Endothelial cell of umbilical vein (primary cell): ENCODE measurements around the gene DNAAF3. TPM values are rescaled to one million over a fixed set of nuclear protein-coding genes. Genes with fewer than 3 reads are reported as not detected.

Experiments used
- BruUV-seq: library from RNA; stranded (reverse); fragments of 400-500 nt; replicated peaks from 2 replicates; lab custom pipeline; 2021; lab: Mats Ljungman, UMichigan
- CTCF ChIA-PET: fragments of 300-600, 350-600 bp; sonication (Branson Sonifier 250); formaldehyde crosslinking; loops from one replicate; lab custom pipeline; 2021; ENCODE audit warnings: antibody characterized with exemption, inconsistent platforms; lab: Charles Lee
- POLR2A ChIA-PET: fragments of 300-600, 350-600 bp; sonication (Branson Sonifier 250); formaldehyde crosslinking; loops from one replicate; lab custom pipeline; 2021; ENCODE audit warnings: antibody characterized with exemption, inconsistent platforms; lab: Charles Lee
- DNase-seq: peaks from one replicate; pipeline ENCODE4 v3.0.0-alpha.2; 2011; ENCODE audit warnings: low read depth, low spot score
- FAIRE-seq: peaks from 2 replicates; lab custom pipeline; 2011; peaks lifted over from hg19 to GRCh38; lab: Jason Lieb, UNC
- H2AFZ ChIP-seq: 2 replicates; pipeline ENCODE4 v1.6.0; 2012; ENCODE audit warnings: low read depth, low read length, control low read depth, inconsistent platforms
- H3K27ac ChIP-seq: 2 replicates; pipeline ENCODE4 v1.5.1; 2011; ENCODE audit warnings: low read depth, mild to moderate bottlenecking, control low read depth, low read length, moderate library complexity; ENCODE audit not compliant: insufficient read depth
- H3K27me3 ChIP-seq, 2 experiments: 2 replicates each; pipeline versions ENCODE4 v1.6.0 to v1.6.1; 2011; ENCODE audit warnings: low read length in 2 of 2, mixed read lengths in 1 of 2; ENCODE audit not compliant: control insufficient read depth in 2 of 2, insufficient read depth in 2 of 2
- H3K36me3 ChIP-seq, 2 experiments: 2 replicates in 1 of 2; 3 replicates in 1 of 2; pipeline ENCODE4 v1.5.1; 2011; ENCODE audit warnings: low read length in 2 of 2, mild to moderate bottlenecking in 1 of 2, moderate library complexity in 1 of 2; ENCODE audit not compliant: control insufficient read depth in 2 of 2, insufficient read depth in 2 of 2; ENCODE audit errors: extremely low read depth in 1 of 2
- H3K4me1 ChIP-seq: 3 replicates; pipeline ENCODE4 v1.5.1; 2011; ENCODE audit warnings: mild to moderate bottlenecking, low read length; ENCODE audit not compliant: control insufficient read depth, insufficient read depth; ENCODE audit errors: extremely low read depth
- H3K4me2 ChIP-seq: 2 replicates; pipeline ENCODE4 v1.6.1; 2011; ENCODE audit warnings: low read length, control low read depth, mixed read lengths; ENCODE audit not compliant: insufficient read depth
- H3K4me3 ChIP-seq, 3 experiments: fragments of 200-600 bp in 1 of 3; sonication (generic), shearing (Covaris generic) in 1 of 3; replicated peaks in 1 of 3; 2 replicates each; pipeline ENCODE4 v1.5.1; 2011 to 2016; ENCODE audit warnings: control low read depth in 3 of 3, low read length in 3 of 3, mild to moderate bottlenecking in 2 of 3, inconsistent platforms in 1 of 3, low read depth in 1 of 3, moderate library complexity in 1 of 3; ENCODE audit not compliant: insufficient read depth in 1 of 3
- H3K79me2 ChIP-seq: 2 replicates; pipeline ENCODE4 v1.6.0; 2012; ENCODE audit warnings: low read length, inconsistent platforms; ENCODE audit not compliant: control insufficient read depth, insufficient read depth
- H3K9ac ChIP-seq: replicated peaks from 2 replicates; pipeline ENCODE3; 2011; ENCODE audit warnings: low read length, control low read depth; ENCODE audit not compliant: insufficient read depth; ENCODE audit errors: extremely low read depth
- H3K9me1 ChIP-seq: replicated peaks from 3 replicates; pipeline ENCODE4 v1.6.0; 2011; ENCODE audit warnings: mild to moderate bottlenecking, low read length; ENCODE audit not compliant: control insufficient read depth, insufficient read depth; ENCODE audit errors: extremely low read depth
- H3K9me3 ChIP-seq: replicated peaks from 2 replicates; pipeline ENCODE4 v1.5.1; 2012; ENCODE audit warnings: low read length, inconsistent platforms; ENCODE audit not compliant: control insufficient read depth, insufficient read depth
- H4K20me1 ChIP-seq: replicated peaks from 2 replicates; pipeline ENCODE3; 2011; ENCODE audit warnings: mild to moderate bottlenecking, low read length; ENCODE audit not compliant: control insufficient read depth, insufficient read depth; ENCODE audit errors: extremely low read depth
- EZH2 ChIP-seq: IDR thresholded peaks from 2 replicates; pipeline ENCODE4 v1.6.1; 2012; ENCODE audit warnings: borderline replicate concordance, low read depth, mild to moderate bottlenecking, moderate library complexity, low read length, inconsistent platforms; ENCODE audit not compliant: severe bottlenecking
- FOS ChIP-seq: IDR thresholded peaks from 2 replicates; pipeline ENCODE4 v1.6.1; 2011; ENCODE audit warnings: mild to moderate bottlenecking, low read length, moderate library complexity, borderline replicate concordance; ENCODE audit not compliant: insufficient read depth
- GATA2 ChIP-seq: IDR thresholded peaks from 2 replicates; pipeline ENCODE4 v1.7.0; 2011; ENCODE audit warnings: low read depth, mild to moderate bottlenecking, moderate library complexity, mixed read lengths, low read length; ENCODE audit not compliant: insufficient read length, insufficient read depth
- JUN ChIP-seq: IDR thresholded peaks from 2 replicates; pipeline ENCODE4 v1.6.1; 2011; ENCODE audit warnings: borderline replicate concordance, low read depth; ENCODE audit not compliant: insufficient read length, insufficient read depth
- MAX ChIP-seq: IDR thresholded peaks from 2 replicates; pipeline ENCODE4 v1.6.1; 2011; ENCODE audit not compliant: insufficient read depth, insufficient read length
- MYC ChIP-seq: IDR thresholded peaks from one replicate; pipeline ENCODE4 v1.6.1; 2011; ENCODE audit warnings: mild to moderate bottlenecking, low read depth, low read length
- POLR2A ChIP-seq: IDR thresholded peaks from 2 replicates; pipeline ENCODE4 v1.6.1; 2012; ENCODE audit warnings: low read depth, mild to moderate bottlenecking, control low read depth, low read length
- POLR2AphosphoS5 ChIP-seq: IDR thresholded peaks from 2 replicates; pipeline ENCODE4 v1.6.1; 2012; ENCODE audit warnings: low read depth, mild to moderate bottlenecking, control low read depth, low read length, moderate library complexity; ENCODE audit not compliant: insufficient read depth
- dilution Hi-C: fragments of 300-500 bp; cut with MboI; formaldehyde crosslinking; loops from one replicate; pipeline ENCODE4 v1.15.0; 2019; ENCODE audit warnings: low sequenced_read_pairs; ENCODE audit not compliant: extremely low pct_ligation_motif_present
- intact Hi-C: fragments of 100-400 bp; cut with micrococcal nuclease; formaldehyde crosslinking; loops from one replicate; pipeline ENCODE4 v1.10.0; 2022
- polyA plus RNA-seq, 4 experiments: library from polyadenylated mRNA; depleted of rRNA in 3 of 4; stranded (reverse) in 3 of 4; unstranded in 1 of 4; fragments of >200 nt; gene quantifications; 2 replicates each; pipeline versions ENCODE4 v1.2.1 to v1.2.3, GENCODE V29; 2011 to 2012; ENCODE audit warnings: missing spikeins in 1 of 4
- total RNA-seq: library from RNA; stranded (reverse); gene quantifications from 2 replicates; pipeline ENCODE4 v1.2.3, GENCODE V29; 2021
- TF ChIP-seq, protein P1 (sequence below), 2 donors: IDR thresholded peaks; 1 replicate in 1 of 2; 2 replicates in 1 of 2; pipeline ENCODE4 v1.5.1; 2011; ENCODE audit warnings: low read length in 2 of 2, mild to moderate bottlenecking in 2 of 2, moderate library complexity in 2 of 2, control low read depth in 1 of 2, inconsistent platforms in 1 of 2, low read depth in 1 of 2; ENCODE audit not compliant: insufficient read depth in 1 of 2; ENCODE audit errors: extremely low read depth in 1 of 2

The DNAAF3 gene
- total and polyA plus RNA-seq, 2 donors (not counting 3 experiments of a cell fraction or from before 2014, with no cell fraction given), result 0.62 to 0.75 TPM

DNA sequence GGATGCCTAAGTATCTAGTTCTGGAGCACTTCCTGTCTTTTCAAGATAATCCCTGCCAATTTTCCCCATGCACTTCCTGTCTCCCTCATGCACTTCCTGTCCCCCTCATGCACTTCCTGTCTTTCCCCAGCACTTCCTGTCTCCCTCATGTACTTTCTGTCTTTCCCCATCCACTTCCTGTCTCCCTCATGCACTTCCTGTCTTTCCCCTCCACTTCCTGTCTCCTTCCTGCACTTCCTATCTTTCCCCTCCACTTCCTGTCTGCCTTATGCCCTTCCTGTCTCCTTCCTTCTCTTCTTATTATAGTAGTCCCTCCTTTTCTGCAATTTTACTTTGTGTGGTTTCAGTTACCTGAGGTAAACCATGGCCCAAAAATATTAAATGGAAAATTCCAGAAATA lies 14.4 kb downstream of the DNAAF3 start:
- Histone ChIP-seq H3K9ac (no peak overlapping the region), H3K9me1 (no peaks in the 10 kb centered on the region), H2AFZ (no peak overlapping the region), H3K4me1 (peaks cover 4% of the 10 kb centered on the region), H3K79me2 (no peaks in the 10 kb centered on the region), H3K27ac (no peak overlapping the region), H3K27me3 (peaks cover 3 to 16% of the 10 kb centered on the region in 2 experiments), H3K4me3 (no peak overlapping the region), H4K20me1 (no peaks in the 10 kb centered on the region), H3K9me3 (no peaks in the 10 kb centered on the region), H3K36me3 (no peaks in the 10 kb centered on the region), H3K4me2 (no peak overlapping the region)
- POLR2A ChIA-PET, result no interaction called here
- FAIRE-seq (no peak), DNase-seq (no peak)
- TF ChIP-seq EZH2 (no peak), POLR2AphosphoS5 (no peak), MAX (no peak), MYC (no peak), POLR2A (no peak)
- BruUV-seq, result no TSS peak
- dilution Hi-C loops, result no loop called here
- CTCF ChIA-PET, result interaction anchor here (2.0 kb wide), 1 partner anchor 8 kb away, joined by 18 read pairs; no protein-coding TSS in a partner anchor
- intact Hi-C loops, result no loop called here

- no peak within 1 kb of the TSS for H2AFZ ChIP-seq
- no TSS peak for BruUV-seq
- H3K36me3 ChIP-seq, result no peaks in the 10 kb centered on the region
- TF ChIP-seq JUN (no peak), POLR2A (no peak), GATA2 (no peak), MAX (no peak), POLR2AphosphoS5 (no peak), FOS (no peak), EZH2 (no peak), MYC (no peak)
- TF ChIP-seq, protein P1, sequence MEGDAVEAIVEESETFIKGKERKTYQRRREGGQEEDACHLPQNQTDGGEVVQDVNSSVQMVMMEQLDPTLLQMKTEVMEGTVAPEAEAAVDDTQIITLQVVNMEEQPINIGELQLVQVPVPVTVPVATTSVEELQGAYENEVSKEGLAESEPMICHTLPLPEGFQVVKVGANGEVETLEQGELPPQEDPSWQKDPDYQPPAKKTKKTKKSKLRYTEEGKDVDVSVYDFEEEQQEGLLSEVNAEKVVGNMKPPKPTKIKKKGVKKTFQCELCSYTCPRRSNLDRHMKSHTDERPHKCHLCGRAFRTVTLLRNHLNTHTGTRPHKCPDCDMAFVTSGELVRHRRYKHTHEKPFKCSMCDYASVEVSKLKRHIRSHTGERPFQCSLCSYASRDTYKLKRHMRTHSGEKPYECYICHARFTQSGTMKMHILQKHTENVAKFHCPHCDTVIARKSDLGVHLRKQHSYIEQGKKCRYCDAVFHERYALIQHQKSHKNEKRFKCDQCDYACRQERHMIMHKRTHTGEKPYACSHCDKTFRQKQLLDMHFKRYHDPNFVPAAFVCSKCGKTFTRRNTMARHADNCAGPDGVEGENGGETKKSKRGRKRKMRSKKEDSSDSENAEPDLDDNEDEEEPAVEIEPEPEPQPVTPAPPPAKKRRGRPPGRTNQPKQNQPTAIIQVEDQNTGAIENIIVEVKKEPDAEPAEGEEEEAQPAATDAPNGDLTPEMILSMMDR (IDR thresholded peaks at IDR 0.05; ENCODE audit: extremely low read depth in 1 of 2, insufficient read depth in 1 of 2, low read depth in 1 of 2, low read length in 2 of 2), result no peak
- intact Hi-C loops, result loop anchor here (10.0 kb wide), 1 partner anchor 235 kb away; the partner anchor contains the start of genes RPL28 and TMEM238
- peaks cover 5 to 14% of the 10 kb centered on the region in 2 experiments for H3K27me3 ChIP-seq
- H3K9me3 ChIP-seq, result no peaks in the 10 kb centered on the region
- ChIA-PET CTCF (interaction anchor here (1.0 kb wide), 1 partner anchor 354 kb away, joined by 3 read pairs; no protein-coding TSS in a partner anchor), POLR2A (no interaction called here)
- H3K4me2 ChIP-seq, result no peak within 1 kb of the TSS
- H3K27ac ChIP-seq, result no peak within 1 kb of the TSS
- H3K9ac ChIP-seq, result no peak within 1 kb of the TSS
- H3K4me1 ChIP-seq, result peaks cover 4% of the 10 kb centered on the region
- FAIRE-seq (no peak), DNase-seq (no peak)
- no peaks in the 10 kb centered on the region for H3K9me1 ChIP-seq
- no peak within 1 kb of the TSS for H3K4me3 ChIP-seq
- H3K79me2 ChIP-seq, result no peaks in the 10 kb centered on the region
- H4K20me1 ChIP-seq, result no peaks in the 10 kb centered on the region
- dilution Hi-C loops, result no loop called here
Measured at GRCh38 chr19:55149078-55150003, 17.1 kb downstream of the DNAAF3 start, which contains the start of gene TNNT1. TSS of gene TNNT1 (minus strand) at chr19:55149206. CDS start at chr19:55147157, 2,049 bp downstream.
